Tibial nerve (tissue), 4 donors: ENCODE results near the gene GCA.

Source experiments
- EP300 ChIP-seq, 2 donors: sonication (generic); formaldehyde crosslinking; IDR thresholded peaks; one replicate each; pipeline ENCODE4 v1.6.1; 2017; ENCODE audit warnings: antibody characterized with exemption in 2 of 2, mild to moderate bottlenecking in 1 of 2
- POLR2A ChIP-seq, 2 donors: fragments of 450-650 bp; IDR thresholded peaks; one replicate each; pipeline ENCODE4 v1.6.1; 2017; ENCODE audit warnings: antibody characterized with exemption in 2 of 2, mild to moderate bottlenecking in 2 of 2, moderate library complexity in 2 of 2
- TF ChIP-seq, protein P1 (sequence below), 5 experiments: fragments of 200-600 bp in 3 of 5; fragments of 450-650 bp in 2 of 5; sonication (generic) in 3 of 5; IDR thresholded peaks; one replicate each; pipeline ENCODE4 v1.5.1; 2016 to 2019; ENCODE audit warnings: antibody characterized with exemption in 5 of 5, mild to moderate bottlenecking in 3 of 5, moderate library complexity in 2 of 5

- no peak for TF ChIP-seq POLR2A (IDR thresholded peaks at IDR 0.05)
- TF ChIP-seq, protein P1, sequence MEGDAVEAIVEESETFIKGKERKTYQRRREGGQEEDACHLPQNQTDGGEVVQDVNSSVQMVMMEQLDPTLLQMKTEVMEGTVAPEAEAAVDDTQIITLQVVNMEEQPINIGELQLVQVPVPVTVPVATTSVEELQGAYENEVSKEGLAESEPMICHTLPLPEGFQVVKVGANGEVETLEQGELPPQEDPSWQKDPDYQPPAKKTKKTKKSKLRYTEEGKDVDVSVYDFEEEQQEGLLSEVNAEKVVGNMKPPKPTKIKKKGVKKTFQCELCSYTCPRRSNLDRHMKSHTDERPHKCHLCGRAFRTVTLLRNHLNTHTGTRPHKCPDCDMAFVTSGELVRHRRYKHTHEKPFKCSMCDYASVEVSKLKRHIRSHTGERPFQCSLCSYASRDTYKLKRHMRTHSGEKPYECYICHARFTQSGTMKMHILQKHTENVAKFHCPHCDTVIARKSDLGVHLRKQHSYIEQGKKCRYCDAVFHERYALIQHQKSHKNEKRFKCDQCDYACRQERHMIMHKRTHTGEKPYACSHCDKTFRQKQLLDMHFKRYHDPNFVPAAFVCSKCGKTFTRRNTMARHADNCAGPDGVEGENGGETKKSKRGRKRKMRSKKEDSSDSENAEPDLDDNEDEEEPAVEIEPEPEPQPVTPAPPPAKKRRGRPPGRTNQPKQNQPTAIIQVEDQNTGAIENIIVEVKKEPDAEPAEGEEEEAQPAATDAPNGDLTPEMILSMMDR (IDR thresholded peaks at IDR 0.05) = no peak
- TF ChIP-seq EP300 (IDR thresholded peaks at IDR 0.05) = no peak
Measured at GRCh38 chr2:162342321-162342720, 1.6 kb upstream of the GCA start.
